GM12801 (cell line): ENCODE data around the gene MAN1A2.

Experiments
- TF ChIP-seq, protein P1 (sequence below): IDR thresholded peaks from one replicate; pipeline ENCODE4 v1.5.1; 2011; ENCODE audit warnings: control low read depth; ENCODE audit not compliant: insufficient read length; ENCODE audit errors: extremely low read depth

The MAN1A2 gene

DNA sequence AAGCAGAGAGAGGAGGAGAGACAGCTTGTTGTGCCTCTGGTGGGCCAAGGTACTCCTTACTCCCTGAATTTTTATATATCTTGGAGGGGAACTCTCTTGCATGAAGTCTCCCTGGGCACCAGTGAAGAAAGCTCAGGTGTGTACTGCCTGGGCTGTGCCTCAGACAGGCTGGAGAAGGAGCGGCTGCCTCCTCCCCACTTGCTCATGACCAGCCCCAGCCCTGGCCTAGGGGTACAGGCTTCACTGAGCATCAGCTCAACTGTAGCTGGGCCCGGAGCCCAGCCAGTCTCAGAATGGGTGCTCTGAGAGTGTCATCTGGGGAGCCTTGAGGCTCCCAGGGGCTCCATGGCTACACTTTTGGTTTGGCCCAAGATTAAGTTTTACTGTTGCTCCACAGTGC, 193.8 kb downstream of the MAN1A2 start:
- TF ChIP-seq, protein P1, sequence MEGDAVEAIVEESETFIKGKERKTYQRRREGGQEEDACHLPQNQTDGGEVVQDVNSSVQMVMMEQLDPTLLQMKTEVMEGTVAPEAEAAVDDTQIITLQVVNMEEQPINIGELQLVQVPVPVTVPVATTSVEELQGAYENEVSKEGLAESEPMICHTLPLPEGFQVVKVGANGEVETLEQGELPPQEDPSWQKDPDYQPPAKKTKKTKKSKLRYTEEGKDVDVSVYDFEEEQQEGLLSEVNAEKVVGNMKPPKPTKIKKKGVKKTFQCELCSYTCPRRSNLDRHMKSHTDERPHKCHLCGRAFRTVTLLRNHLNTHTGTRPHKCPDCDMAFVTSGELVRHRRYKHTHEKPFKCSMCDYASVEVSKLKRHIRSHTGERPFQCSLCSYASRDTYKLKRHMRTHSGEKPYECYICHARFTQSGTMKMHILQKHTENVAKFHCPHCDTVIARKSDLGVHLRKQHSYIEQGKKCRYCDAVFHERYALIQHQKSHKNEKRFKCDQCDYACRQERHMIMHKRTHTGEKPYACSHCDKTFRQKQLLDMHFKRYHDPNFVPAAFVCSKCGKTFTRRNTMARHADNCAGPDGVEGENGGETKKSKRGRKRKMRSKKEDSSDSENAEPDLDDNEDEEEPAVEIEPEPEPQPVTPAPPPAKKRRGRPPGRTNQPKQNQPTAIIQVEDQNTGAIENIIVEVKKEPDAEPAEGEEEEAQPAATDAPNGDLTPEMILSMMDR: no peak

DNA sequence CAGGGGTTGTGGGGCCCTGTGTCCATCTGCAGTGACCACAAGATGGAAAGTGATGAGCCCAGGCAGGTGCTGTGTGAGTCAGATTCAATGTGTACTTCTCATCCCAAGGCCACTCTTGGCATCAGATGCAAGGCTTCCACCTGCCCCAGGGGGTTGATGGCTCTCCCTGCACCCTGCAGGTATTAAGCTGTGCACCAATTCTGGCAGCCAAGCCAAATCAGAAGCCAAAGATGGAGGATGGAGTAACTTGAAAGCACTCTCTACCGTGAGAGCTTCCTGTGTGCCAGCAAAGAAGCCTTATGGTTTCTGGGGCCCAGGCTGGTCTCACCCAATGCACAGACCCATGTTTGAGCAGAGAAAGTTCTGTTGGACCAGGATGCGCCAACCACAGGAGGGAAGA, 194.3 kb downstream of the MAN1A2 start:
- TF ChIP-seq, protein P1: no peak

DNA sequence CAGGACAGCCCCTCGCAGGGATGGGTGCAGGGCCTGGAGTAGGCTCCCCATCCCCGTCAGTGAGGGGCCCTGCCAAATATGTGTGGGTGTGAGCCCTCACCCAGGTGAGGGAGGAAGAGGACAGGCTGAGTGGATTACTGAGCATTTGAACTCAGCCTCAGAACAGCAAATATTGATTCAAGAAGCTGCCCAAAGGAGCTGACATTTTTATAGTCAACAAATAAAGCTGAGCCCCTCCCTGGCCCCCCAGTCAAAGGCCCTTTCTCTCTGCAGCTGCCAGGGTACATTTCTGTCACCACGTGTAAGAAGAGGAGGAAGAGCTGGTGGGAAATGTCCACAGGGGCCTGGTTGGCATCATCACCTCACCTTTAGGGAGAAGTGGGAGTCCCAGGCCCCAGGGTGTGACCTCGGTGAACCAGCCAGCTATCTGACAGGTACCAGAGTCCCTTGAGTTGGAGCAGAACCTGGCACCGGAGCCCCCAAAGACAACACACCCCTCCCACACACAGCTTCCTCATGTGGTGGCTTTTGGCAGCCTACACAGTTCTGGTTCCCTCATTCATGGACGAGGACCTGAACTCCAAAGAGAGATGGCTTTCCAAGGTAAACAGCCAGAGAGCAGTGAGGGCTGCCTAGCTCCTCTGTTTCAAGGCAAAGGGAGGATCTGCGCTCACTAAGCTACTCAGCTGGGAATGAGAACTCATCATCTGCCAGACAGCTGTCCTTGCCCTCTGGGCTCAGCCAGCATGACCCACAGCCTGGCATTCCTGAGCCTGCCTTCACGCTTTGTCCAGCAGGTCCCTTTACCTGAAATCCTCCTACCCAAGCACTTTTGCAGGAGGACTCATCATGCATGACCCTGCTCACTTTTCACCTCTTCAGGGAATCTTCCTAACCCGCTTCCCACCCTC, 195.6 kb downstream of the MAN1A2 start:
- TF ChIP-seq, protein P1: no peak

DNA sequence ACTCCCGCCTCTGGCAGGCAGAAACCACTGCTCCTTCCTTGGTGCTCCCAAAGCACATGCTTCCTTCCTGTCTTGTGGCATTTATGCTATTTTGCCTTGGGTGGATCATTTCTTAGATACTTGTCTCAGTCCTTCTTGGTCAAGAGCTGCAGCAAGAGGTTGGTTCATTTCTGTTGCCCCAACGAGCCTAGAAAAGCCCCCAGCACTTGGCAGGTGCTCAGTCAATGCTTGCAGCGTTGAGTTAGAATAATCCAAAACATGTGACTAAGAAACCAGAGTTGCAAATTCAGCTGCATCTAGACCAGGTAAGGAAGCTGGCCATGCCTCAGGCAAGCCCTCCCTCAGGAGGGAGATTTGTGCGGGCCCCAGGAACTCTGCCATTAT, 196.2 kb downstream of the MAN1A2 start:
- TF ChIP-seq, protein P1: no peak

DNA sequence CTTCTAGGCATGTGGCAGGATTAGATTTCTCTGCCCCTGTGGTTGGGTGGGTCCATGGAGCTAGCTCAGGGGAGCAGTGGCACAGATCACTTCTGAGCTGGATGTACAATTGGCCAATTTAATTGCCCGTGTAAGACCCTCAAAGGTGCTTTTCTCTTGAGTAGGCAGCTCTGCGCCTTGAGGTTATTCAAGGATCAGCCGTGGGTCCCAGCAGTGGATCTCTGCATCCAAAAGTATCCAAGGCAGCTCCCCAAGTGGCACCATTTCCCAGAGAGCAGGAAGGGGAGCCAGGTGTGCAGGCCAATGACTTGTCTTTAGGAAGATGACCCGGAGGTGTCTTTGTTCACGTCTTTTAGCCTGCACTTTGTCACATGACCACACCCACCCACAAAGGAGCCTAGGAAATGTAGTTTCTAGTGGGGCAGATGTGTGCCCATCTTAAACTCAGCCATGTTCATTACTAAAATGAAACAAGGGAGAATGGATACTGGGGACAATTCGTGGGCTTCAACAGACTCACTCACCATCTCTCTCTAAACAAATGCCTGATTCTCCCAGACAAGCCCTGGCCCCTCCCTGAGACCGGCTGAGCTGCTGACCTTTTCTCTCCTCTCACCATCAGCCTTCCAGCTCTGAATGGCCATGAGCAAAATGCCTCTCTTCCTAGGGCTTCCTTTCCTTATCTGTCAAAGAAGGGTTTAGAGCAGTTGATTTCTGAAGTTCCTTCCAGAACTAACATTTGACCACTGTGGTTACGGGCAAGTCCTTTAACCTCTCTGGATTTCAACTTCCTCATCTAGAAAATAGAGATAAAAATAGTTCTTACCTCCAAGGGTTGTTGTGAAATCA, 197.2 kb downstream of the MAN1A2 start:
- TF ChIP-seq, protein P1: no peak

DNA sequence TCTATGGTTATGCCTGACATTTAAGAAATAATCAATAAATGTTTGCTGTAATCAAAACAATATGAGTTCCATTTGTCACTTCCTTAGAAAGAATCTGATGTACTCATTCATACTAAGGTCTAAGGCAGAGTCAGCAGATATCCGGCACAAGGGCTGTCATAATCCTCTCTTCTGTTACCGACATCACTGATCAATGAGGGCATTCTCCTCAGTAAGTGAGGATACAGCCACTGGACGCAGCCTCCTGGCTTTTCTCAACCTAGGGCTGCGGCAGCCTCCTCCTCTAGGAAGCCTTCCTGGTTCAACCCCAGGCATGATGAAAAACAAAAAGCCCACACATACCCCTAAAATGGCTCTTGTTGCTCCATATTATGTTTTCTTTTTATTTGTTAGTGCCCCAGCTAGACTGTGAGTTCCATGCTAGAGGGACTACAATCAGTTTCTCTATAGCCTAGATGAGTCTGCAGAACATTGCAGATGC, 197.9 kb downstream of the MAN1A2 start:
- TF ChIP-seq, protein P1: no peak

DNA sequence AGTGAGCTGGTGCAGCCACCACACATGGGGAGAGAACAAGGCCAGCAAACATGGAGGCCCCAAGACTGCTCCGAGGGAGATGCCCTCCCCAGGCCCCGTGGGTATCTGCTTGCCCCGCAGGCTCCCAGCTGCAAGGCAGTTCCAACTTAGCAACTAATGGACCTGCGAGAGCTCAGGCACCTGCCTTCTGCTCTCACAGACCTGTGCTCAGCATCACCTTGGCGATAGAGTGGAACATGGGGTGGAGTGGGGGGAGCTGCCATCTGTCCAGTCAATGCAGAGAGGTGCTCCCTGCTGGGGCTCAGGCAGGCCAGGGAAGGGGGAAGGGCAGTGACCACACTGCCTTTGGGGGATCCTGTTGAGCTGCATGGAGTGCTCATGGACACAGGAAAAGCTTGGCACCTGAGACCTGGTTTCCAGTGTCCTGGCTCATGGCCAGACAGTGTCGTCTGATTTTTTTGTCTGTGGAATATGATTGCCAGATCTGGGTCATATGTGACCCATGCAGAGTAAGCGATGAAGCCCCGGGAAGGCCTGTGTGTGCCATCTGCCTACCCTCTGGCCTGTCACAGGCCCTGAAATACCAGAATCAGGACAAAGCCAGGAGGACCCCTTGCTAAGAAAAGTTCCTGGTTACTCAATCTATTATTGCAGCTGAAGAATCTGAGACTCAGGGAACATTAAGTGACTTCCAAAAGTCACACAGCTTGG, 198.7 kb downstream of the MAN1A2 start:
- TF ChIP-seq, protein P1: no peak
